ENCODE results near the gene D2HGDH.
"Not testable (repeated sequence)": the region's sequence is repeated elsewhere in the genome, so short reads cannot be mapped to it uniquely, and the experiment has no call there.

D2HGDH gene

DNA sequence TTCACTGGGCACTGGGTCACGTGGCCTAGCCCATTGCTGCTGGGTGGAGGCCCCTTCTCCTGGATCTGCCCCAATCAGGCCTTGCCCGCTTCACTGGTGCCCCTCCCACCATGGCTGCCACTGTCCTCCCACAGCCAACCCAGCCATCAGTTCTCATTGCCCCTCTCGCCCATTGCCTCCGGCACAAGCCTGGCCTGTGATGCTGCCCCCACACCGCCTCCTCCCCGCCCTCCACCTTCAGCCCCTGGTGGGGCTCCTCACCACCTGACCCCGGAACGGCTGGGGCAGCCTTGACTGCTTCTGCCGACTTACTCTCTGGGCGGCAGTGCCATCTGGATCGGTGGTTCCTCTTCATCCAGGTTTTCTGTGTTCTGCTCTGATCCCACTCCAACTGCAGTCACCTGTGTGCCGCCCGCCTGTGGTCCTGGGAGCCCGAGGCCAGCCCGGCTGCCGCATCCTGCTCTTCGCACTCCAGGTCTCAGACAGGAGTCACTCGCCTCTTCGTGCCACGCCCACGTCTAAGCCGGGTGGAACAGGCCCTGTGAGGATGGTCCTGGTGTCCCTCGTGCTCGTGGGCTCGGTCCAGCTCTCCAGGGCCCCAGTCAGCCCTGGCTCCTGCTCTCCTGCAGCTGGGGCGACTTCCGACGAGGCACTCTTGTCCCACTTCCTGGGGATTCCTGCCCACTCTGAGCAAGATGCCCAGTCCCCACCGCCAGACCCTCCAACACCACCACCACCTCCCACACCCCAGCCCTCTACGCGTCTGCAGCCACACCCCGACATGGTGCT, 14.2 kb downstream of the D2HGDH start:
- DNase-seq (ENCODE audit: low spot score): no peak

DNA sequence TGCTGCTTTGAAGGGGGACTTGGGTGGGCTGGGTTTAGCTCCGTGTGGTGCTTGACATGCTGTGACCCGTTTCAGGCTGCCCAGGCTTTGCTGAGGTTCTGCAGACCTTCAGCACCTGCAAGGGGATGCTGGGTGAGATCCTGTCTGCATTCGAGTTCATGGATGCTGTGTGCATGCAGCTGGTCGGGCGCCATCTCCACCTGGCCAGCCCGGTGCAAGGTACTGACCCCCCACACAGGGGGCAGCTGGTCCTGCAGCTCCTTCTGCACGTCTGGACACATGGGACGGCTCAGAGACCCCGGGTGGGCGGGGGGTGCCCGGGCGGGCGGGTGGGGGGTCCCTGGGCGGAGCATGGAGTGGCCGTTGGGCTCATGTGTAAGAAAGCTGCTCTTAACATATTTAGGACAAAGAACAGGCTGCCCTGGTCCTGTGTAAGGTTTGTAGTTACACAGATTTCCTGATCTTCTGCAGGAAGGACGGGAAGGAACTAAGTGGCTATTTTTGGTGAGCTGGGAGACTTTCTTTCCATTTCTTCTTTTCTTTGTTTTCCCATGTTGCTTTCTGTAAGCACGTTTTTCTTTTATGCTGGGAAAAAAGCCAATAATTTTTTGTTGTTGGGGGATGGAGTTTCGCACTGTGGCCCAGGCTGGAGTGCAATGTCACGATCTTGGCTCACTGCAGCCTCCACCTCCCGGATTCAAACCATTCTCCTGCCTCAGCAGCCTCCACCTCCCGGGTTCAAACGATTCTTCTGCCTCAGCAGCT, 15.8 kb downstream of the D2HGDH start:
- DNase-seq (ENCODE audit: low spot score): no peak

DNA sequence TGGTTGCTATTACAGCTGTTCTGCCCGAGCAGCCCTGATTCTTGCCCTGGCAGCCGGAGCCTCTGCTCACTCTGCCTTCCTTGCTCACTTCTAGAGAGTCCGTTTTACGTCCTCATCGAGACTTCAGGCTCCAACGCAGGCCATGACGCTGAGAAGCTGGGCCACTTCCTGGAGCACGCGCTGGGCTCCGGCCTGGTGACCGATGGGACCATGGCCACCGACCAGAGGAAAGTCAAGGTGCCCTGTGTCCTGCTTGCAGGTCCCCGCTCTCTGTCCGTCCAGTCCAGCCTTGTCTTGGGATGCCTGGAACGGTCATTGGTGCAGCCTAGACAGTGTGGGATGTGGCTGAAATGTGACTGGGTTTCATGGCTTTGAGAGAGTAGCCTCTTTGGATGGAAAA, 16.7 kb downstream of the D2HGDH start:
- no peak for DNase-seq (ENCODE audit: low spot score)

DNA sequence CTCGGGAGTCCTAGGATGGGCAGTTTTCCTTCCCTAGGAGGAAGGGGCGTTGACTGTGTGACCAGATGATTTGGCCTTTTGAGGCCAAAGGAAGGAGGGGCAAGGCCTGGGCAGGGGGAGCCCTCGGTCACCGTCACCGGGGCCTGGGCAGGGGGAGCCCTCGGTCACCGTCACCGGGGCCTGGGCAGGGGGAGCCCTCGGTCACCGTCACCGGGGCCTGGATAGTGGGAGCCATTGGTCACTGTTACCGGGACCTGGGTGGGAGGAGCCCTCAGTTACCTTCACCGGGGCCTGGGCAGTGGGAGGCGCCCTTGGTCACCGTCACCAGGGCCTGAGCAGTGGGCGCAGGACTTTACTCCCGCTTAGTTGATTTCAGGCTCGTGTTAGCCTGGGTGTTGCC, 17.3 kb downstream of the D2HGDH start:
- no peak for DNase-seq (ENCODE audit: low spot score)

DNA sequence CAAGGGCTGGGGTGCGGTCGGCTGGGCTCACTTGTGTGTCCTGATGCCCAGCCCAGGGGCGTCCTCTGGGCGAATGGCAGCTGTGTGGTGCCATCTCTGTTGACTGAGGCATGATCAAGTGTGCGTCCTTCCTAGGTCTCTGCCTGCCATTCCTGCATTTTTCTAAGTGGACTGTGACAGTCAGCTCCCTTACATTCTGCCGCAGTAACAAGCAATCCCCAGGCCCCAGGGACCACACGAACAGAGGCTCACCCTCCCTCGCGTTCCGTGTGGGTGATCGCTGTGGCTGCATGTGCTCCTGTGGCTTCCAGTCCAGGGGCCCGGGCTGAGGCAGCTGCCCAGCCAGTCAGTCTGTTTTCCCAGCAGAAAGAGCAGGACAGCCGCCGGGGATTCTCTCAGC, 17.8 kb downstream of the D2HGDH start:
- no peak for DNase-seq (ENCODE audit: low spot score)

DNA sequence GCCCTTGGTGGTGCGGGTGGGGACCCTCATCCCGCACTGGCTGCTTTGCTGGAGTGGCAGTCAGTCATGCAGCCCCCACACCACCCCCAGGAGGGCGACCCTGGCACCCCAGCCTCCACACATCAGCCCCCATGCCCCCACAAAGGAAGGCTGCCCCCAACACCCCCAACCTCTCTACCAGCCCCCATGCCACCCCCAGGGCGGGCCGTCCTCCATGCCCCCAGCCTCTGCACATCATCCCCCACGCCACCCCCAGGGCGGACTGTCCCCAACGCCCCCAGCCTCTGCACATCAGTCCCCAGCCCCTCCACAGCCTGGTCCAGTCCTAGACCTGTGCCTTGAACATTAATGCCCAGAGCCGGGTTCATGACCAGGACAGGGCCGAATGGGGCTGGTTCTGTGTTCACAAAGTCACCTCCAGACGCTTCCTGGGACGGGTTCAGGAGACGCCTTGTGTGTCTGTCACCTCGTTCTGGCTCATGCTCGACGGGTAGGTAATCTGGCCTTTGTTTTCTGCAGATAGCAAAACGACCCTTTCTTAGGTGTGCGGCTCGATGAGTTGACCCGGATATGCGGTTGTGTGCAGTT, 18.4 kb downstream of the D2HGDH start:
- DNase-seq (ENCODE audit: low spot score): no peak

DNA sequence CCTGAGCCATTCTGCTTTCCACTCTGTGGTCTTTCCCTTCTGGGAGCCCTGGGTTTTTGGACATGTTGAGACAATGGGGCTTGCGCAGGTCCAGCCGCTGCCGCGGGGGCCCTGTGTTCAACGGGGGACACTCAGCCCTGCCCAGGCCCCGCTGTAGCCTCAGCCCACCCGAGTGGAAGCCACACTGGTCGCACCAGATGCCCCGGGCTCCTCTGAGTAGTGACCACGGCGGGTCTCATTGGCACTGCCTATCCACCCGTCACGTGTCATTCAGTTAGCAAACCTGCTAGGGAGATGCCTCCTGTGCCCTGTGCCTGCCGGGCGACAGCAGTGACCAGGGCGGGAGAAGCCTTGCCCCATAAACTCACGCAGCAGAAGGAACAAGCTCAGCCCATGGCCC, 19.1 kb downstream of the D2HGDH start:
- no peak for DNase-seq (ENCODE audit: low spot score)

DNA sequence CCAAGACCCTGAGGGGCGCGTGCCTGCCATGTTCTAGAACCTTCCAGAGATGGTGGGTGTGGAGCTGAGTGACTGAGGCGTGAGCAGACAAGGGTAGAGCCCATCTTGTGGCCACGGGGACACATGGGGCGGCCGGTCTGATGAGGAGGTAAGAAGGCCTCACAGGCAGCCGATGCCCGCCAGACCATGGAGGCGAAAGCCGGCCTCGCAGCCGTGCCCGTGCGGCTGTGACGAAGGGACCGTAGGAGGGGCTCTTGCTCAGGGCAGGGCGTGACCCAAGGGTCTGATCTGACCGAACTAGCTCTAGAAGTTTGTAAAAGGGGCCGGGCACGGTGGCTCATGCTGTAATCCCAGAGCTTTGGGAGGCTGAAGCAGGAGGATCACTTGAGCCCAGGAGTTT, 19.6 kb downstream of the D2HGDH start:
- DNase-seq (ENCODE audit: low spot score): no peak

DNA sequence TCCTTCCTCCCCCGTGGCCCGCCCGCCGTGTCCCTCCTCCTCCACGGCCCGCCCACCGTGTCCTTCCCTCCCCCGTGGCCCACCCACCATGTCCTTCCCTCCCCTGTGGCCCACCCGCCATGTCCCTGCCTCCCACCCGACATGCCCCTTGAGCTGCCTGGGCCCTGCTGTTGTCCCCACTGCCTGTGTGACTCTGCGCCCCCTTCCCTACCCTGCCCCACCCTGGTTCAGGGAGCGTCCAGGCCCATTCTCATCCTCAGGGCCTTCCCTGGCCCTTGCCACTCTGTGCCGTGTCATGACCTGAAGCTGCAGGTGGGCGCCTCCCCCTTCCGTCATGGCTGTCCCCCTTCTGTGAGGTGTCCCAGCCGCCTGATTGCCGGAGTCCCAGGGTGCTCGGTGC, 20.7 kb downstream of the D2HGDH start:
- DNase-seq (ENCODE audit: low spot score): no peak

DNA sequence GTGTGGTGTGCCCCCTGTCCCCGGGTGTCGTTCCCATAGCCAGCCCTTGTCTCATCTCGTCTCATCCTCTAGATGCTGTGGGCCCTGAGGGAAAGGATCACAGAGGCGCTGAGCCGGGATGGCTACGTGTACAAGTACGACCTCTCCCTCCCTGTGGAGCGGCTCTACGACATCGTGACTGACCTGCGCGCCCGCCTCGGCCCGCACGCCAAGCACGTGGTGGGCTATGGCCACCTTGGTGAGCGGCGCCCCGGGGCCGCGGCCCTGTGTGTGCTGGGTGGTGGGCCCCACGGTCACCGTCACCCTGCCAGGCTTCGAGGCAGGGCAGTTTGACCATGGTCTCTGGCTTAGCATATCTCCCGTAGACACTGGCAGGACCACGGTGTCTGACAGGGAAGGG, 21.3 kb downstream of the D2HGDH start:
- no peak for DNase-seq (ENCODE audit: low spot score)

DNA sequence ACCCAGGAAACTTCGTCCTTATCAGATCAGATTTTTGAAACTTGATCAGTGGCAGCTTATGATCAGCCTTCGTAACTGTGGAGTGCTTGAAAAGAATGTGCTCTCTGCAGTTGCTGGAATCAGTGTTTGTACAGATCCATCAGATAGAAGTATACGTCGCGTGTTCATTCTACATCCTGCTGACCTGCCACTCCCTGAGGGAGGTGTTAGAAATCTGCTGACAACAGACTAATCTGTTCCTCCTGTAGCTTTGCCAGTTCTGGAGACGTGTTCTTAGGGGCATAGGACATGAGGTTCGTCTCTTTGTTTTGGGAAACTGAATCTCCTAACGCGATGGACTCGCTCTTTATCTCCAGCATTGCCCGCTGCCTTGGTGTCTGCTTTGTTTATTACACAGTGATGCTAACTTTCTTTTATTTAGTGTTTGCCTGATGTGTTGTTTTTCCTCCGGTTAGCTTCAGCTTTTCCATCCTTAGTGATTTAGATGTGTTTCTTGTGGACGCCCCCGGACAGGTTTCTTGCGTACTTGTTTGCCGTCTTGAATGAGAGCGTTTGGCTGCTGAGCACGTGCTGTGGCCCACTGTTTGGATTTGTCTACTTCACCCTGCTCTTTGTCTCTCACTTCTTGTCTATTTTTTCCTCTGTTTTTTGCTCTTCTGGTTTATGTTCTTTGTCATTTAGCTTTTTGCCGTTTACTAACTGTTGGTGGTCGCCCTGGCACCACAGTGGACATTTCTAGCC, 24.8 kb downstream of the D2HGDH start:
- DNase-seq (ENCODE audit: low spot score): no peak

DNA sequence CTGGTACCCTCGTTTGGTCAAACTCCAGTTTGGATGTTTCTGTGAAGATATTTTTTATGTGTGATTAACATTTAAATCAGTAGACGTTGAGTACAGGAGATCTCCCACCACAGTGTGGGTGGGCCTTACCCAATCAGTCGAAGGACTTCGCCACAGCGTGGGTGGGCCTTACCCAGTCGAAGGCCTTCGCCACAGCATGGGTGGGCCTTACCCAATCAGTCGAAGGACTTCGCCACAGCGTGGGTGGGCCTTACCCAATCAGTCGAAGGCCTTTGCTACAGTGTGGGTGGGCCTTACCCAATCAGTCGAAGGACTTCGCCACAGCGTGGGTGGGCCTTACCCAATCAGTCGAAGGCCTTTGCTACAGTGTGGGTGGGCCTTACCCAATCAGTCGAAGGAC, 25.5 kb downstream of the D2HGDH start:
- not testable (repeated sequence) for DNase-seq (ENCODE audit: low spot score)

DNA sequence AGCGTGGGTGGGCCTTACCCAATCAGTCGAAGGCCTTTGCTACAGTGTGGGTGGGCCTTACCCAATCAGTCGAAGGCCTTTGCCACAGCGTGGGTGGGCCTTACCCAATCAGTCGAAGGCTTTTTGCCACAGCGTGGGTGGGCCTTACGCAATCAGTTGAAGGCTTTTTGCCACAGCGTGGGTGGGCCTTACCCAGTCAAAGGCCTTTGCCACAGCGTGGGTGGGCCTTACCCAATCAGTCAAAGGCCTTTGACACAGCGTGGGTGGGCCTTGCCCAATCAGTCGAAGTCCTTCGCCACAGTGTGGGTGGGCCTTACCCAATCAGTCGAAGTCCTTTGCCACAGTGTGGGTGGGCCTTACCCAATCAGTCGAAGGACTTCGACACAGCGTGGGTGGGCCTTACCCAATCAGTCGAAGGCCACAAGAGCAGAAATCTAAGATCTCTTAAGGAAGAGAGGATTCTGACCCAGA, 25.9 kb downstream of the D2HGDH start:
- no peak for DNase-seq (ENCODE audit: low spot score)

DNA sequence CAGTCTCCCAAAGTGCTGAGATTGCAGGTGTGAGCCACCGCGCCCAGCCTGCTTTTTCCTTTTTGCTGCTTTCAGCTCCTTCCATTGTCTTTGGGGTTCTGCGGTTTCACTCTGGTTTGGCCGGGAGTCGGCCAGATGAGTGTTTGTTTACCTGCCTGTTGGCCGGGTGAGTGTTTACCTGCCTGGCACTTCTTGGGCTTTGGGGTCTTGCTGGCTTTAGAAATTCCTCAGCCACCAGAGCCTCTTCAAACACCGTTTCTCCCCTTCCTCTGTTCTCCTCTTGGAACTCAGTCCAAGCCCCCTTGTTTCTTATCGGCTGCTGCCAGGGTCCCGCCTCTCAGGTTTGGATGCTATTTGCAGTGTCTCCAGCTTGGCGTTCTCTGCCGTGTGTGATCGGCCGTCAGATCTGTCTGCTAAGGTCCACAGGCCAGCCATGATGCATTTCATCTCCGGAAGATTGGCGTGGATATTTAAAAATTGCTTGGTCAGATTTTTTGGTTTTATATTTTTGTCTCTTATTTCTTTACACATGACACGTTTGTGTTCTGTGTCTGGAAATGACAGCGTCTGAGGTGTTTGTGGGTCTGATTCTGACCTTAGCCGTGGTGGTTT, 28.0 kb downstream of the D2HGDH start:
- peak; percentile 36 for DNase-seq (ENCODE audit: low spot score)

DNA sequence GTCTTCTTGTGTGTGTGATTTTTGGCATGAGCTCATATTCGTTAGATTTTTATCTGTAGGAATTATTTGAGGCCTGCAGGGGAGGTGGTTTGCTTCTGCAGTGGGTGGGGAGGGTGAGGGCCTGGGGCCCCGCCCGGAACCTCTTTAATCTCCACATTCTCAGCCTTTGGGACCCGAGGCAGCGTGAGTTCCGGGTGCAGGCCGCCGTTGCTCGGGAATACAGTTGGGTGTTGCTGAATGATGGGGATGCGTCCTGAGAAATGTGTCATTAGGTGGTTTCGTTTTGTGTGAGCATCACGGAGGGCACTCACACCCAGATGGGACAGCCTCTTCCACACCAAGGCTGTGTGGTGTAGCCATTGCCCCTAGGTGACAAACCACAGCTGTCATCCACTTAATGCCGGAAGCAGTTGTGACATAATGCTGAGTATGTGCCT, 28.5 kb downstream of the D2HGDH start:
- DNase-seq (ENCODE audit: low spot score): peak; percentile 93

DNA sequence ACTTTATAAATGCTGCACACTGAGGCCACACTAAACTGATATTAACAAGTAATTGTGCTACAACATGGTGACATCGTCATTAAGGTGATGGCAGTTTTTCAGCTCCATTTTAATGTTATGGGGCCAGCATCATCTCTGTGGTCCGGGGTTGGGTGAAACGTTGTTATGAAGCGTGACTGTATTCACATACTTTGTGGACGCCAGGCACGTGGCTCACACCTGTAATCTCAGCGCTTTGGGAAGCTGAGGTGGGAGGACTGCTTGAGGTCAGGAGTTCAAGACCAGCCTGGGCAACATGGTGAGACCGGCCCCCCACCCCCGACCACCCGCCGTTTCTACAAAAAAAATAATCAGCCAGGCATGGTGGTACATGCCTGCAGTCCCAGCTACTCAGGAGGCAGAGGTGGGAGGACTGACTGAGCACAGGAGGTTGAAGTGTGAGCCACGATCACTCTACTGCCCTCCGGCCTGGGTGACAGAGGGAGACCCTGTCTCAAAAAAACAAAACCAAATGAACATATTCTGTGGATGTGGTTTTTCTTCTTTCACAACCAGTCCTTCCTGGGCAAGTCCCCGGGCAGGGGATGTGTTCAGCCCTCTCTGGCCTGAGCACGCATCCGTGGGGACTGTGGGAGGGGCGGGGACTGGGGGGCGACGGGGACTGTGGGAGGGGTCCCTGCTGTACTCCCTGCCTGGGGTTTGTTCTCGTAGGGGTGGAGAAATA, 29.3 kb downstream of the D2HGDH start:
- DNase-seq (ENCODE audit: low spot score): peak; percentile 52

DNA sequence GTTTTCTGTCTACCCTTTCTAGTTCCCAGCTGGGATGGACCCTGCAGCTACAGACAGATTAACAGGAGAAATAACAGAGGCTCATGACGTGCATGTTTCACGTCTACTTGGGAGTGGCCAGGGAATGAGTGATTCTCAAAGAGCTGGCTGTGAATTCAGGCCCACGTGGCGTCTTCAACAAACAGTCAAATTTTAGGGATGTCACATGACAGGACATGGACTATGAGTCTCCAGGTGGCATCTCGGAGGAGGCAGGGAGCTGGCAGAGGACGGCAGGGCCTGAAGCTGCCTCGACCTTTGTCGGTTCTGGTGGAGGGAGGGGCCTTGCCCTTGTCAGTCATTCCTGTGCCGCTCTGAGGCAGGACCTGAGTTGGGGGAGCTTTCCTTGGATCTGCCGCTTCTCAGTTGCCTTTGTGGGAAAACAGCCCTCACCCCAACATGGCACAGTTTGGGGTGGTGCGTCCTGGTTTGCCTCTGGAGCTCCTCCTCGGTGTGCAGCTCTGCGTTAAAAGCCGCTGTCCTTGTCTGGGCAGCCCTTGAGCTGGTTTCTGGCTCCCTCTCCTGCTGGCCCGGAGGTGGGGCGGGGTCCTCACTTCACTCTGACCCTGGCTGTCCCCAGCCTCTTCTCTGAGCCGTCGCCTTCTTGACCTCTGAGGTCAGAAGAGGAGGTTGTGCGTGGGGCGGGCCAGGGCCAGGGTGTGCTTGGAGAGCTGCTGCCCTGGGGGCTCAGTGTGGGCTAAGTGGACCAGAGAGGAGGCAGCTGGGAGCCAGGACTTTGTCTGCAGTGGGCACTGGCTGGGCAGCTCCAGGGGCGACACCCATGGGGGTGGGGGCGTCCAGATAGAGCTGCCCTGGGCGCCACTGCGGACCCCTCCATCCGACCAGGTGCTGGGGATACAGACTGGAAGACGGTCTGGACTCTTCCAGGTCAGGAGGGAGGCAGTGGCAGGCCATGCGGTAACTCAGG, 30.1 kb downstream of the D2HGDH start:
- DNase-seq (ENCODE audit: low spot score): peak; percentile 15

DNA sequence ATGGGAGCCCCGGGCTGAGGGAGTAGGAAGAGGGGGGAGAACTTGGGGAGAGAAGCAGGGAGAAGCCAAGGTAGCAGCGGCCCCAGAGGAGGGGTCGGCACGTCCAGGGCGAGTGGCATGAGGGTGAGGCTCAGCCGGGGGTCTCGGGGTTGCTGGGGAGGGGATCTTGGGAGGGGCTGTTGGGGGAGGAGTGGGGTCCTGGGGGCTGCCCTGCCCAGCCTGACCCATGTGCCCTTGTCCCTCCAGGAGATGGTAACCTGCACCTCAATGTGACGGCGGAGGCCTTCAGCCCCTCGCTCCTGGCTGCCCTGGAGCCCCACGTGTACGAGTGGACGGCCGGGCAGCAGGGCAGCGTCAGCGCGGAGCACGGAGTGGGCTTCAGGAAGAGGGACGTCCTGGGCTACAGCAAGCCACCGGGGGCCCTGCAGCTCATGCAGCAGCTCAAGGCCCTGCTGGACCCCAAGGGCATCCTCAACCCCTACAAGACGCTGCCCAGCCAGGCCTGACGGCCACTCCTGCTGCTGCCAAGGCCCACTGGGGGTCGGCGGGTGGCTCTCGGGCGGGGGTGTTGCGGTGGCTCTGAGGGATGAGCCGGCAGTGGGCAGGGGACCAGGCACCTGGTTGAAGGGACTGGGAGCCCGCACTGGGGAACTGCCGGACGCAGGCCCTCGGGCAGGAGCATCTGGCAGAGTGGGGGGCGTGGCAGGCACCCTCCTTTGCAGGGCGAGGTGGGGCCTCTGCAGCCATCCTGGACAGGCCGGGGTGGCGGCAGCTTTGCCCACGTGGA, 33.2 kb downstream of the D2HGDH start:
- DNase-seq (ENCODE audit: low spot score): no peak

DNA sequence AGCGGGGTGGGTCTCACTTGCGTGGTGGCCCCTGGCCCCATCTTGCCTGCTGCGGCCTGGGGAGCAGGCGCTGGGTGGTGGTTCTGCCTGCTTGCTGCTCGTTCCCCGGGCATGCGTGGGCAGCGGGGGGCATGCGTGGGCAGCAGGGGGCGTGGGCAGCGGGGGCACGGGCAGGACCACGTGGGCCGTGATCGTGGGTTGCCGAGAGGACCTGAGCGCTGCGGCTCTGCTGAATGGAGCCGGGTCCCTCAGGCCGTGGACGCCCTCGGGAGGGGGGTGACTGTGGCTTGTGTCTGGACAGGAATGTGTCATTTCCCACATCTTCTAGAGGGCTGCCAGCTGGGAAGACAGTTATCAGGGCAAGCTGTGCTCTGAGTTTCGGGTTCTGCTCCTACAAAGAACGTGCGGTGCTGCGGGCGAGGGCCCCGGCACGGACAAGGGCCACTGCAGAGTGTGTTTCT, 33.9 kb downstream of the D2HGDH start:
- no peak for DNase-seq (ENCODE audit: low spot score)
